Testis (tissue), 2 donors: ENCODE measurements around the gene MYOZ3.

Source experiments
- CTCF ChIP-seq, 3 experiments: fragments of 450-650 bp in 2 of 3; fragments of 200-600 bp in 1 of 3; sonication (generic) in 1 of 3; IDR thresholded peaks; one replicate each; pipeline ENCODE4 v1.5.1; 2016 to 2019; ENCODE audit warnings: antibody characterized with exemption in 3 of 3, mild to moderate bottlenecking in 2 of 3, moderate library complexity in 1 of 3
- POLR2A ChIP-seq: fragments of 450-650 bp; IDR thresholded peaks from one replicate; pipeline ENCODE4 v1.6.1; 2017; ENCODE audit warnings: antibody characterized with exemption, mild to moderate bottlenecking, moderate library complexity

GRCh38 chr5:150648294-150649107 lies 12.6 kb upstream of the MYOZ3 start:
- TF ChIP-seq CTCF (IDR thresholded peaks at IDR 0.05) (no peak), POLR2A (no peak)
